ENCODE measurements around the gene PON1. TPM values are rescaled to one million over a fixed set of nuclear protein-coding genes. Genes with fewer than 3 reads are reported as not detected.

Gene PON1
- total RNA-seq, 1 donor from 2014 or later, result not detected

DNA sequence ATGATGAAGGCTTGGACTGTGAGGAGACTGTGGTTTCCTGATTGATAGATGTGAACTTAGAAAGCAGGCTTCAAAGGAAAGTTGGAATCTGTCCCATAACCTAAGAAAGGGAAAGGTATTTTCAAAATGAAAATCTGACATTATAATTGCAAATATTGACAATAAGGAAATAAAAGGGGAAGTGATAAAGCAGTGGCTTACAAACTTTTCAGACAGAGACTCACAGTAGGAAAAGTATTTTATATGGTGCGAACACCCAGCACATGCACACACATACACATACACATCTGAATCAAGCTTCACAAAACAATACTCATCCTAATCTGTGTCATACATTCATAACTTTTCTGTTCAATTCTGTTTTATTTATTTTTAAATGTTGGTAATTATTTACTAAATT is 4.8 kb downstream of the PON1 start:
- H3K4me1 ChIP-seq (ENCODE audit: control insufficient read depth in 3 of 3, insufficient read depth in 3 of 3, low read length in 3 of 3), result no peaks in the 10 kb centered on the region

DNA sequence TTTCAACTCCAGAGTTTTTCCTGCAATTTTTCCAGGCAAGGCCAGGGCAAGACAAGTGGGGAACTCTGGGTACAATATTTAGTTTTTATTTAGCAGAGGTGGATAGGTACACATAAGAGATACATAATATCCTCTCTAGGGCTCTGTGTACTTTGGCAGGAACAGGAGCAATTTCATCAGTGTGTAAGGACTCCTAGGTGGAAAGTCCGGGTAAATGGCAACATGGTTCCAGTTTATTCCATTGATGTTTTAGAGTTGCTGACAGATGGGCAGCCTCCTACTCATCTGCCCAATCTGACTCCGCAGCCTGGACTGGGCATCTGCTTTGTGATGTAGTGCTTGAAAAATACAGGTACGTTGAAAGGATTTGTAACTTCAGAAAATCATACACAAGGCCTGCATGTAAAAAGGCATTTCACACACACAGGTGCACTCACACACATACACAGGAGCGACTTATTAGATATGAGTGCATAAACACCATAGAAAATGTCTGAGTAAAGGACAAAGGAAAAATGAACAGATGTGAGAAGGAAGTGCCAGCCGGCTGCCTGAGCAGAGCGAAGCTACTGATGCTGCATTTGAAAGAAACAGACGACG is 5.7 kb downstream of the PON1 start:
- Histone ChIP-seq H3K27ac (ENCODE audit: low read depth, low read length) (no peak overlapping the region), H3K36me3 (ENCODE audit: control insufficient read depth in 3 of 3, insufficient read depth in 3 of 3, low read length in 3 of 3) (no peaks in the 10 kb centered on the region), H3K9me3 (ENCODE audit: control insufficient read depth in 3 of 3, low read length in 3 of 3) (no peaks in the 10 kb centered on the region), H3K9ac (ENCODE audit: low read depth in 1 of 3, low read length in 3 of 3) (no peak overlapping the region), H3K4me3 (ENCODE audit: low read length in 3 of 3) (no peak overlapping the region), H3K4me1 (ENCODE audit: control insufficient read depth in 3 of 3, insufficient read depth in 3 of 3, low read length in 3 of 3) (no peaks in the 10 kb centered on the region), H3K27me3 (ENCODE audit: control insufficient read depth in 3 of 3, insufficient read depth in 3 of 3, low read length in 3 of 3) (no peaks in the 10 kb centered on the region)

More for the DNA sequence above, 4.8 kb downstream of the PON1 start:
- no peak overlapping the region for H3K27ac ChIP-seq (ENCODE audit: low read depth, low read length)
- H3K9me3 ChIP-seq (ENCODE audit: control insufficient read depth in 3 of 3, low read length in 3 of 3), result no peaks in the 10 kb centered on the region
- no peak overlapping the region for H3K9ac ChIP-seq (ENCODE audit: low read depth in 1 of 3, low read length in 3 of 3)
- peaks cover 0 to 5% (median 1%) of the 10 kb centered on the region in 3 donors for H3K27me3 ChIP-seq (ENCODE audit: control insufficient read depth in 3 of 3, insufficient read depth in 3 of 3, low read length in 3 of 3)
- no peaks in the 10 kb centered on the region for H3K36me3 ChIP-seq (ENCODE audit: control insufficient read depth in 3 of 3, insufficient read depth in 3 of 3, low read length in 3 of 3)
- no peak overlapping the region for H3K4me3 ChIP-seq (ENCODE audit: low read length in 3 of 3)

DNA sequence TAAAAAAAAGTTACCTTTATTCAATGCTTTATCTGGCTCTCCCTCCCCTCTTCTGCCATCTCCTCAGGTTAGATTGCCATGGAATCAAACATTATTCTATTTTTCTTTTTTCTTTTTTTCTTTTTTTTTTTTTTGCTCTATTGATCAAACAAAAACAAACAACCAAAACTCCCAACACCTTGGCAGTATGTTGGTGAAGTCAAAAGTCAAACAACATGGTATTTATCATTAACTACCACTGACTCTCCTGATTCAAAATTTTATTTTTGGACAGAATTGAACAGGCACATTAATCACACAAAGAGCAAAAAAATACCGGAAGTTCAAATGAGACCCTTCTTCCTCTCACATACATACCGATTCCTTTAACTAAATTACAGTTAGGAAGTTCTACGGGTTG is 6.4 kb downstream of the PON1 start:
- H3K4me1 ChIP-seq (ENCODE audit: control insufficient read depth in 3 of 3, insufficient read depth in 3 of 3, low read length in 3 of 3), result no peaks in the 10 kb centered on the region
- no peak overlapping the region for H3K9ac ChIP-seq (ENCODE audit: low read depth in 1 of 3, low read length in 3 of 3)
- no peaks in the 10 kb centered on the region for H3K9me3 ChIP-seq (ENCODE audit: control insufficient read depth in 3 of 3, low read length in 3 of 3)
- H3K4me3 ChIP-seq (ENCODE audit: low read length in 3 of 3), result no peak overlapping the region
- H3K27ac ChIP-seq (ENCODE audit: low read depth, low read length), result no peak overlapping the region
- H3K27me3 ChIP-seq (ENCODE audit: control insufficient read depth in 3 of 3, insufficient read depth in 3 of 3, low read length in 3 of 3), result no peaks in the 10 kb centered on the region
- no peaks in the 10 kb centered on the region for H3K36me3 ChIP-seq (ENCODE audit: control insufficient read depth in 3 of 3, insufficient read depth in 3 of 3, low read length in 3 of 3)

DNA sequence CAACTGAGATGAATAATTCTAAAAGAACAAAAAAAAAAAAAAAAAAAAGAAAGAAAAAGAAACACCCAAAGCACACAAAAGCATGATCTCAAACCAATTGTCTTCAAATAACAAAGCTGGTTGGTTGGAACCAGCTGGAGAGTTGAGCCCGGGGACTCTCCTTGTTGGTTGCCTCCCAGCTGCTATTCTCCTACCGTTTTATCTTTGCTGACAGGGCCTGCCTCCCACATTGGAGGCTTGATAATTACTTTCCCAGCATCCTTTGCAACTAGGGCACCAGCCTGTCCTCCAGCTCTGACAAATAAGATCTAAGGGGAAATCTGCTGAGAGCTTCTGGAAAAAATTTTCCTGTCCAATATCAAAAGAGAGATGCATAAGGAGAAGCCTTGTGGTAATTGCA is 6.8 kb downstream of the PON1 start:
- Histone ChIP-seq H3K27me3 (ENCODE audit: control insufficient read depth in 3 of 3, insufficient read depth in 3 of 3, low read length in 3 of 3) (no peaks in the 10 kb centered on the region), H3K36me3 (ENCODE audit: control insufficient read depth in 3 of 3, insufficient read depth in 3 of 3, low read length in 3 of 3) (no peaks in the 10 kb centered on the region), H3K9me3 (ENCODE audit: control insufficient read depth in 3 of 3, low read length in 3 of 3) (no peaks in the 10 kb centered on the region), H3K4me3 (ENCODE audit: low read length in 3 of 3) (no peak overlapping the region), H3K27ac (ENCODE audit: low read depth, low read length) (no peak overlapping the region), H3K9ac (ENCODE audit: low read depth in 1 of 3, low read length in 3 of 3) (no peak overlapping the region), H3K4me1 (ENCODE audit: control insufficient read depth in 3 of 3, insufficient read depth in 3 of 3, low read length in 3 of 3) (no peaks in the 10 kb centered on the region)

DNA sequence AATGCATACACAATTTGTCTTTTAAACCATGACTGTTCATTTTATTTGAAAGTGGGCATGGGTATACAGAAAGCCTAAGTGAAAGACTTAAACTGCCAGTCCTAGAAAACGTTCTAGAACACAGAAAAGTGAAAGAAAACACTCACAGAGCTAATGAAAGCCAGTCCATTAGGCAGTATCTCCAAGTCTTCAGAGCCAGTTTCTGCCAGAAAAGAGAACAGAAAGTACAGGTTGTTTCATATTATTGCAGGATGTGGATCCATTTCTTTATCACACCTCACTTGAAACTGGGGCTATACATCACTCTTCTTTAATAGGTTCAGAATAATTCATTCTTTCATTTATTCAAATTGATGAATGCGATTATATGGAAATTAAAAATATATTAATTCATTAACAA is 7.7 kb downstream of the PON1 start:
- Histone ChIP-seq H3K9me3 (ENCODE audit: control insufficient read depth in 3 of 3, low read length in 3 of 3) (no peaks in the 10 kb centered on the region), H3K27ac (ENCODE audit: low read depth, low read length) (no peak overlapping the region), H3K4me1 (ENCODE audit: control insufficient read depth in 3 of 3, insufficient read depth in 3 of 3, low read length in 3 of 3) (no peaks in the 10 kb centered on the region), H3K9ac (ENCODE audit: low read depth in 1 of 3, low read length in 3 of 3) (no peak overlapping the region), H3K36me3 (ENCODE audit: control insufficient read depth in 3 of 3, insufficient read depth in 3 of 3, low read length in 3 of 3) (no peaks in the 10 kb centered on the region), H3K4me3 (ENCODE audit: low read length in 3 of 3) (no peak overlapping the region), H3K27me3 (ENCODE audit: control insufficient read depth in 3 of 3, insufficient read depth in 3 of 3, low read length in 3 of 3) (no peaks in the 10 kb centered on the region)

DNA sequence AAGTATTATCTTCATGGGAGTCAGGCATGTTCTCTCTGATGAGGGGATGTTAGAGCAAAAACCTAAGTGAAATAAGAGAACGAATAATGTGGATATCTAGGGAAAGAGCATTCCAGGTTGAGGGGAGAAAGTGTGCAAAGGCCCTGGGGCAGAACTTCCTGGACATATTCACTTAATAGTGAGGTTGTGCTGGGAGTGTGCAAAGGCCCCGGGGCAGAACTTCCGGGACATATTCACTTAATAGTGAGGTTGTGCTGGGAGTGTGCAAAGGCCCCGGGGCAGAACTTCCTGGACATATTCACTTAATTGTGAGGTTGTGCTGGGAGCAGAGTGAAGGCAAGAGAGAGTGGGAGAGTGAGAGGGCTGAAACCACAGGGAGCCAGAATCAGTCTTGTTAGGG is 11.8 kb downstream of the PON1 start:
- Histone ChIP-seq H3K4me3 (ENCODE audit: low read length in 3 of 3) (no peak overlapping the region), H3K9me3 (ENCODE audit: control insufficient read depth in 3 of 3, low read length in 3 of 3) (no peaks in the 10 kb centered on the region), H3K27me3 (ENCODE audit: control insufficient read depth in 3 of 3, insufficient read depth in 3 of 3, low read length in 3 of 3) (no peaks in the 10 kb centered on the region), H3K27ac (ENCODE audit: low read depth, low read length) (no peak overlapping the region), H3K9ac (ENCODE audit: low read depth in 1 of 3, low read length in 3 of 3) (no peak overlapping the region), H3K4me1 (ENCODE audit: control insufficient read depth in 3 of 3, insufficient read depth in 3 of 3, low read length in 3 of 3) (no peaks in the 10 kb centered on the region), H3K36me3 (ENCODE audit: control insufficient read depth in 3 of 3, insufficient read depth in 3 of 3, low read length in 3 of 3) (no peaks in the 10 kb centered on the region)

DNA sequence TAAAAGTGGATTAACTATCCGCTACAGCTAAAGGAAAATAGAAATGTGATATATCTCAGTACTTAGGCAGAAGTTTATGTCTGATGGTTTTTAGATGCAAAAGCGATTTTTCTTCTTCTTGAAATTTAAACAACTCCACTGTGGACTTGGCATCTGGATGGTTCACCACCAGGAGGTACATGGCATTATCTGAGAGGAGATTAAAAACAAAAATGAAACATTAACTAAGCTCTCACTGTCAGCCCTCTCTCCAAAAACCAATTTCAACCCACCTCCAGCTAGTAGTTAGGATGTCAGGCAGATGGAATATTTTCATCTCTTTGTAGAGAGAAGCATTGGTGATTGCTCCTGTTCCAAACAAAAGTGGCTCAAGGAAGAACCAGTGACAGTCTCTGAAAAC is 12.9 kb downstream of the PON1 start:
- Histone ChIP-seq H3K27ac (ENCODE audit: low read depth, low read length) (no peak overlapping the region), H3K36me3 (ENCODE audit: control insufficient read depth in 3 of 3, insufficient read depth in 3 of 3, low read length in 3 of 3) (no peaks in the 10 kb centered on the region), H3K9me3 (ENCODE audit: control insufficient read depth in 3 of 3, low read length in 3 of 3) (no peaks in the 10 kb centered on the region), H3K27me3 (ENCODE audit: control insufficient read depth in 3 of 3, insufficient read depth in 3 of 3, low read length in 3 of 3) (no peaks in the 10 kb centered on the region), H3K9ac (ENCODE audit: low read depth in 1 of 3, low read length in 3 of 3) (no peak overlapping the region), H3K4me3 (ENCODE audit: low read length in 3 of 3) (no peak overlapping the region), H3K4me1 (ENCODE audit: control insufficient read depth in 3 of 3, insufficient read depth in 3 of 3, low read length in 3 of 3) (no peaks in the 10 kb centered on the region)

DNA sequence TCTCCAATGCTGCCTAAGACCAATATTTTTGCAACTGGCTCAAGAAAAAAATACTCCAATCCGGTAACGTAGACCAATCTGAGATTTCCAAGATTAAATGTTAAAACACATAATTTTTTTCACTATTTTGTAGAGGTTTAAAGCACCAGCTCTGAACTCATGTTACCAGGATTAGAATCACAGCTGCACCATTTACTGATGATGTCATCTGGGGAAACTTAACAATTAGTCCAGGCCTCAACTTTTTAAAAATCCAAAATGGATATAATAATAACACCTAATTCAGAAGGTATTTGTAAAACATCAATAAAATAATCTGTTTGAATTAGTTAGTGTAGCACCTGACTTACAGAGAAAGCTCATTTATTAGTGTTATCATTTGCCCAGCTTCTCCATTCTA is 14.4 kb downstream of the PON1 start:
- Histone ChIP-seq H3K27me3 (ENCODE audit: control insufficient read depth in 3 of 3, insufficient read depth in 3 of 3, low read length in 3 of 3) (no peaks in the 10 kb centered on the region), H3K36me3 (ENCODE audit: control insufficient read depth in 3 of 3, insufficient read depth in 3 of 3, low read length in 3 of 3) (no peaks in the 10 kb centered on the region), H3K9me3 (ENCODE audit: control insufficient read depth in 3 of 3, low read length in 3 of 3) (no peaks in the 10 kb centered on the region), H3K4me1 (ENCODE audit: control insufficient read depth in 3 of 3, insufficient read depth in 3 of 3, low read length in 3 of 3) (no peaks in the 10 kb centered on the region), H3K4me3 (ENCODE audit: low read length in 3 of 3) (no peak overlapping the region), H3K27ac (ENCODE audit: low read depth, low read length) (no peak overlapping the region), H3K9ac (ENCODE audit: low read depth in 1 of 3, low read length in 3 of 3) (no peak overlapping the region)

DNA sequence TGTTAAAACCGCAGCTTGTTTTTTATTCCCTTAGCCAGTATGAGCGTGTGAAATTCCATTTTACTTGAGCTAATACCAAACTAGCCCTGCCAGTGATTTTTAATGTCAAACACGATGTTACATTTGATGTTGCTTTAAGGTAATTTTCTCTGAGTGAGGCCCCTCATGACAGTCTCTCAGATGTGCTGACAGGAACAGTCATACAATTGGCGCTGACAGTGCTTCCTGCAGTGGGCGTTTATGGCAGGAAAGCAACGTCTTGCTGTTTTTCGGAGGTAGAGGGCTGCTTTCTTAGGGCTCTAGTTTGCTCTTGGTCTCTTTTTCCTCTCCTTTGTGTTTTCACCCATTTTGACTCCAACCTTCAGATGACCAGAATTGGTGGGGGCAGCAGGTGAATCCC is 19.3 kb downstream of the PON1 start:
- no peaks in the 10 kb centered on the region for H3K9me3 ChIP-seq (ENCODE audit: control insufficient read depth in 3 of 3, low read length in 3 of 3)
- no peak overlapping the region for H3K4me3 ChIP-seq (ENCODE audit: low read length in 3 of 3)
- H3K27me3 ChIP-seq (ENCODE audit: control insufficient read depth in 3 of 3, insufficient read depth in 3 of 3, low read length in 3 of 3), result no peaks in the 10 kb centered on the region
- H3K27ac ChIP-seq (ENCODE audit: low read depth, low read length), result no peak overlapping the region
- no peaks in the 10 kb centered on the region for H3K36me3 ChIP-seq (ENCODE audit: control insufficient read depth in 3 of 3, insufficient read depth in 3 of 3, low read length in 3 of 3)
- no peak overlapping the region for H3K9ac ChIP-seq (ENCODE audit: low read depth in 1 of 3, low read length in 3 of 3)
- no peaks in the 10 kb centered on the region for H3K4me1 ChIP-seq (ENCODE audit: control insufficient read depth in 3 of 3, insufficient read depth in 3 of 3, low read length in 3 of 3)

DNA sequence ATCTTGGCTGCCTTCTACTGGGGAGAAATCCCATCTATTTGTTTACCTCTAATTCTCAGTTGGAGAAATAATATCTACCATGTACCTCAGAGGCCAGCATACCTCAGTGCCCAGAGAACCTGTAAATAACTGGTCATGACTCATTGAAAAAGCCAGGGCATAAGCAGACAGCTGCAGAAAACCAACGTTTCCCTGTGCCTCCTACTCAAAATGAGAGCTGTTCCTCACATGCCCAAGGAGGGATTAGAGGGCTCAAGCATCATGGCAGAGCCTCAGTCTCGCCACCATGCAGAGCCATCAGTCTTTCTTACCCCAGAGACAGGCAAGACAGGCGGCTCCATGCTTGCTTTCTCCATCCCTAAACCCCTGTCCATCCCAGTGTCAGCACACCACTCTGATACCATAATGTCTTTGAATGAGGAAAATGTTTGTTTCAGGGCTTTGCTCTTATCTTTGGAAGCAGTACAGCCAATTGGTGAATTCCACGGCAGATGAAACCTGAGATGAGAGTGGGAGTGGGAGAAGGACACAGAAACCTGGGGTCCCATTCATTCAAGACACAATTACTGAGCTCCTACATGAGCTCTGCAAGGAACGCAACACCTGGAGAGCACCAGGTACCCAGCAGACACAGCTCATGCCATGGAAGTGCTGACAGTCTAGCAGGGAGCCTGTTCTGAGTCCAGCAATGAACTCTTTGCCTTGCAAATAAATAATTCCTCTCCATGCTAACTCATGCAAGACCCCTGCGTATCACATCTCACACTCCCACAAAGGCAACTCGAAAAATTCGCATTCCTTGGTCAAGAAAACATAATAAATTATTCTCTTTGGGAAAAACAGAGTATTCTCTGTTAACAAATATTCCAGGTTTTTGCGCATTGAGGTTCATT is 21.1 kb downstream of the PON1 start:
- Histone ChIP-seq H3K36me3 (ENCODE audit: control insufficient read depth in 3 of 3, insufficient read depth in 3 of 3, low read length in 3 of 3) (no peaks in the 10 kb centered on the region), H3K4me3 (ENCODE audit: low read length in 3 of 3) (no peak overlapping the region), H3K27ac (ENCODE audit: low read depth, low read length) (no peak overlapping the region), H3K27me3 (ENCODE audit: control insufficient read depth in 3 of 3, insufficient read depth in 3 of 3, low read length in 3 of 3) (no peaks in the 10 kb centered on the region), H3K9ac (ENCODE audit: low read depth in 1 of 3, low read length in 3 of 3) (no peak overlapping the region), H3K4me1 (ENCODE audit: control insufficient read depth in 3 of 3, insufficient read depth in 3 of 3, low read length in 3 of 3) (no peaks in the 10 kb centered on the region), H3K9me3 (ENCODE audit: control insufficient read depth in 3 of 3, low read length in 3 of 3) (no peaks in the 10 kb centered on the region)
